ENCODE data around the gene ALG10B. TPM values are rescaled to one million over a fixed set of nuclear protein-coding genes. Genes with fewer than 3 reads are reported as not detected.

The ALG10B gene, protein sequence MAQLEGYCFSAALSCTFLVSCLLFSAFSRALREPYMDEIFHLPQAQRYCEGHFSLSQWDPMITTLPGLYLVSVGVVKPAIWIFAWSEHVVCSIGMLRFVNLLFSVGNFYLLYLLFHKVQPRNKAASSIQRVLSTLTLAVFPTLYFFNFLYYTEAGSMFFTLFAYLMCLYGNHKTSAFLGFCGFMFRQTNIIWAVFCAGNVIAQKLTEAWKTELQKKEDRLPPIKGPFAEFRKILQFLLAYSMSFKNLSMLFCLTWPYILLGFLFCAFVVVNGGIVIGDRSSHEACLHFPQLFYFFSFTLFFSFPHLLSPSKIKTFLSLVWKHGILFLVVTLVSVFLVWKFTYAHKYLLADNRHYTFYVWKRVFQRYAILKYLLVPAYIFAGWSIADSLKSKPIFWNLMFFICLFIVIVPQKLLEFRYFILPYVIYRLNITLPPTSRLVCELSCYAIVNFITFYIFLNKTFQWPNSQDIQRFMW
- 1 to 10 TPM; 2.6 to 3.6 TPM for total RNA-seq

DNA sequence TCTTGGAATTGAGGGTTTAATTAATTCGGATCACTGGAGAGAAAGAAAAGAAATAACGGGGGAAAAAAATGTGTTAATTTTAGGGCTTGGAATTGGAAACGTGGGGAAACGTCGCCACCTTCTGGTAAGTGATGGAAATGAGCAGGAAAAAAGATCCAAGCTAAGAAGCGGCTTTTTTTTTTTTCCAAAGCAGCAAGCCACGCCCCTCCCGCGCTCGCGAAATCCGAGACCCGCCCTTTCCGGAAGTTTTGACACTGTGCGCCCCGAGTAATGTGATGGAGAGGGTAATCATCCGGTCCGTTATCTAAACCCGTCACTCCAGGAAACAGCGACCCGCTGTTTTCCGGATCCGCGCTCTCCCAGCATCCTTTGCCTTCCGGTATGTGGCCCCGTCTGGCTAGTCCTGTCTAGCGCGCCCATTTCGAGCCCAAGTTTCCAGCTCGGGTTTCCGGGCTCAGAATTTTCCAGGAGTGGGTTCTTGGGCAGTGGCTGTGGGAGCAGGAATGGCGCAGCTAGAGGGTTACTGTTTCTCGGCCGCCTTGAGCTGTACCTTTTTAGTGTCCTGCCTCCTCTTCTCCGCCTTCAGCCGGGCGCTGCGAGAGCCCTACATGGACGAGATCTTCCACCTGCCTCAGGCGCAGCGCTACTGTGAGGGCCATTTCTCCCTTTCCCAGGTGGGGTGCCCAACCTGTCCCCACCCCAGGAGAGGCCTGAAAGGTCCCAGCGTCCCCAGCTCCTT lies at the start of gene ALG10B:
Gene ALG10B (plus strand): TSS at position 384 of the 739 bp plus-strand sequence. CDS start 120 bp downstream, at position 504.
- no peaks in the 10 kb centered on the region for H3K36me3 ChIP-seq
- DNase-seq (ENCODE audit: low spot score), result peak; percentile 96
- no peaks in the 10 kb centered on the region for H3K9me3 ChIP-seq
- no peaks in the 10 kb centered on the region for H3K27me3 ChIP-seq
- peaks cover 0 to 10% of the 10 kb centered on the region in 2 donors for H3K4me1 ChIP-seq
- TF ChIP-seq, protein P1, sequence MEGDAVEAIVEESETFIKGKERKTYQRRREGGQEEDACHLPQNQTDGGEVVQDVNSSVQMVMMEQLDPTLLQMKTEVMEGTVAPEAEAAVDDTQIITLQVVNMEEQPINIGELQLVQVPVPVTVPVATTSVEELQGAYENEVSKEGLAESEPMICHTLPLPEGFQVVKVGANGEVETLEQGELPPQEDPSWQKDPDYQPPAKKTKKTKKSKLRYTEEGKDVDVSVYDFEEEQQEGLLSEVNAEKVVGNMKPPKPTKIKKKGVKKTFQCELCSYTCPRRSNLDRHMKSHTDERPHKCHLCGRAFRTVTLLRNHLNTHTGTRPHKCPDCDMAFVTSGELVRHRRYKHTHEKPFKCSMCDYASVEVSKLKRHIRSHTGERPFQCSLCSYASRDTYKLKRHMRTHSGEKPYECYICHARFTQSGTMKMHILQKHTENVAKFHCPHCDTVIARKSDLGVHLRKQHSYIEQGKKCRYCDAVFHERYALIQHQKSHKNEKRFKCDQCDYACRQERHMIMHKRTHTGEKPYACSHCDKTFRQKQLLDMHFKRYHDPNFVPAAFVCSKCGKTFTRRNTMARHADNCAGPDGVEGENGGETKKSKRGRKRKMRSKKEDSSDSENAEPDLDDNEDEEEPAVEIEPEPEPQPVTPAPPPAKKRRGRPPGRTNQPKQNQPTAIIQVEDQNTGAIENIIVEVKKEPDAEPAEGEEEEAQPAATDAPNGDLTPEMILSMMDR (IDR thresholded peaks at IDR 0.05), result peak; percentile 51 to 78
- peak within 1 kb of the TSS; percentile 72 to 74 for H3K4me3 ChIP-seq
- peak within 1 kb of the TSS; percentile 80 to 86 for H3K27ac ChIP-seq

DNA sequence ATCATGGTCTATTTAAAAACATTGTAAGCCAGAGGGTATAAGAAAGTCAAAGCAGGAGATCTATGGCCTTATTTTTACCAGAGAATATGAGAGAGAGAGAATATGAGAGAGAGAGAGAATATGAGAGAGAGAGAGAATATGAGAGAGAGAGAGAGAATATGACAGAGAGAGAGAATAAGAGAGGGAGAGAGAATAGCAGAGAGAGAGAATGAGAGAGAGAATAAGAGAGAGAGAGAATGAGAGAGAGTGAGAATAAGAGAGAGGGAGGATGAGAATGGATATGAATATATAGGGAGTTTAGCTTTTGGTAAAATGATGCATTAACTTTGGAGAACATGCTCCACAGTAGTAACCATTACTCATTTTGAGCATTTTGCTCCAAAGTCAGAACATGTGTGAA lies 48.0 kb upstream of the ALG10B start:
- Histone ChIP-seq H3K27ac (no peak overlapping the region), H3K27me3 (no peaks in the 10 kb centered on the region), H3K9me3 (no peaks in the 10 kb centered on the region), H3K4me3 (no peak overlapping the region), H3K4me1 (no peaks in the 10 kb centered on the region), H3K36me3 (no peaks in the 10 kb centered on the region)
- no peak for DNase-seq (ENCODE audit: low spot score)
- TF ChIP-seq, protein P1 (IDR thresholded peaks at IDR 0.05), result no peak

DNA sequence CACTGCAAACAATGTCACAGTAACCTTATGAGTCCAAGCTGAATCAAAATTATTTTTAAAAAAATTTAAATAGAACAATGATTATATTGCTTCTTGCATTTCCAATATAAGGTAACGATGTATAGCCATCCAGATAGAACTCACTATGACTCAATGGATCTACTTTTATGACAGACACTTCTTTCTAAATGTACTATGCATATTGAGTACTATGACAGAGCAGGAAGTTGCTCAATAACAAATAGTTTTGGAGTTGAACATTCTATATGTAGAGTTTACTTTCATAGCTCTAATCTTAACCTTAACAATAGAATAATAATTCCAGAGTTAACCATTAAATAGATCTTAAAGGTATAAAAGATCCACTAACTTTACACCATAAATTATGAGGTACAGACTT lies 46.7 kb upstream of the ALG10B start:
- no peaks in the 10 kb centered on the region for H3K36me3 ChIP-seq
- TF ChIP-seq, protein P1 (IDR thresholded peaks at IDR 0.05), result no peak

DNA sequence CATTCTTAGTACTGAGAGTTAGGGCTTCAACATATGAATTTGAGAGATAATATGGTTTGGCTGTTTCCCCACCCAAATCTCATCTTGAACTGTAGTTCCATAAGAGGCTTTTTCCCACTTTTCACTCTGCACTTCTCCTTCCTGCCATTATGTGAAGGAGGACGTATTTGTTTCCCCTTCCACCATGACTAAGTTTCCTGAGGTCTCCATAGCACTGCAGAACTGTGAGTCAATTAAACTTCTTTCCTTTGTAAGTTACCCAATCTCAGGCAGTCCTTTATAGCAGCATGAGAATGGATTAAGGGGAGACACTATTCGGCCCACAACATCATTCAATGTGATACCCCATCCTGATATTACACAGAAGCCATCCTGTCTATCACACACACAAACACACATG lies 36.8 kb upstream of the ALG10B start:
- H3K36me3 ChIP-seq, result no peaks in the 10 kb centered on the region
- H3K27me3 ChIP-seq, result no peaks in the 10 kb centered on the region
- no peak overlapping the region for H3K27ac ChIP-seq
- H3K4me1 ChIP-seq, result no peaks in the 10 kb centered on the region
- no peaks in the 10 kb centered on the region for H3K9me3 ChIP-seq
- TF ChIP-seq, protein P1 (IDR thresholded peaks at IDR 0.05), result no peak
- DNase-seq (ENCODE audit: low spot score), result no peak
- no peak overlapping the region for H3K4me3 ChIP-seq

More for the DNA sequence above, 46.7 kb upstream of the ALG10B start:
- H3K9me3 ChIP-seq, result no peaks in the 10 kb centered on the region
- no peak overlapping the region for H3K4me3 ChIP-seq
- no peak for DNase-seq (ENCODE audit: low spot score)
- no peaks in the 10 kb centered on the region for H3K27me3 ChIP-seq
- H3K27ac ChIP-seq, result no peak overlapping the region
- H3K4me1 ChIP-seq, result no peaks in the 10 kb centered on the region

DNA sequence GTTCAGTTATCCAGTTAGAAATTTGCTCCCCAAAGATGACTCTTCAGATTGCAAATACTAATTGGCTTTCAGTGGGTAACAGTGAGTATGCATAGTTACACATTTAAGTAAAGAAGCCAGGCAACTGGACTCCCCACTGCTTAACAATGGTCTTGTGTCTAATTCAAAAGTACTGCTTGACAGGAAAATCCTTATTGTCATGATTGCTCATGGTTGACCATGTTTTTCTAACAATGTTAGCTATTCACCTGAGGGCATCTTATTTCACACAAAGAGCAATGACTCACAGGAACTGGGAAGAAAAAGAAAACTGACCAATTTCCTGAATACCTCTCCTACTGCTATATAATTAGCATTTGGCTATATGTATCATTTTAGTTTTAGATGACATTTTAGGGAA lies 33.7 kb upstream of the ALG10B start:
- TF ChIP-seq, protein P1 (IDR thresholded peaks at IDR 0.05), result no peak
- H3K36me3 ChIP-seq, result no peaks in the 10 kb centered on the region
- H3K27ac ChIP-seq, result no peak overlapping the region
- no peaks in the 10 kb centered on the region for H3K27me3 ChIP-seq
- H3K4me1 ChIP-seq, result no peaks in the 10 kb centered on the region
- DNase-seq (ENCODE audit: low spot score), result no peak
- no peaks in the 10 kb centered on the region for H3K9me3 ChIP-seq
- H3K4me3 ChIP-seq, result no peak overlapping the region
